NCI-H748 (cell line): ENCODE results near the gene SPR.

Source experiments
- DNase-seq: peaks from one replicate; lab custom pipeline; 2025; ENCODE audit not compliant: unreplicated experiment; lab: John Stamatoyannopoulos, UW

The SPR gene

DNA sequence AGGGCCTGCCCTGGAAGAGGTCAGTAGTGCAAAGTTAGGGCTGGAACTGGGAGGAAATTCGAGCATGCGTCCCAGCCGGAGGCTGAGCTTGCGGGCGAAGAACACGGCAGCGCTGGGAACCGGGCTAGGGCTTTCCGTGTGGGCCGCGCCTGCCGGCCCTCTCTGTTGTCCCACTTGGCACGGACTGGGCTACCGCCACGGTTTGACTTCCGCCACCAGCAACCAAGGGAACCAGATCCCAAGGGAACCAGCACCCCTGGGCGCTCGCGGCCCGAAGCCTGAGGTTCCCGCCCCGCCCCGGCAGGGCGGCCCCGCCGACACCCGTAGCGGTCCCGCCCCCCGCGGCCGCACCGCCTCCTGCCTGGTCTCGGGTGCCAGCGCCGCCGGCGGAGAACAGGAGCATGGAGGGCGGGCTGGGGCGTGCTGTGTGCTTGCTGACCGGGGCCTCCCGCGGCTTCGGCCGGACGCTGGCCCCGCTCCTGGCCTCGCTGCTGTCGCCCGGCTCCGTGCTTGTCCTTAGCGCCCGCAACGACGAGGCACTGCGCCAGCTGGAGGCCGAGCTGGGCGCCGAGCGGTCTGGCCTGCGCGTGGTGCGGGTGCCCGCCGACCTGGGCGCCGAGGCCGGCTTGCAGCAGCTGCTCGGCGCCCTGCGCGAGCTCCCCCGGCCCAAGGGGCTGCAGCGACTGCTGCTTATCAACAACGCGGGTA, at the start of gene SPR:
Gene SPR, plus strand, starts transcription at position 377 of the 708 bp plus-strand sequence. Its CDS starts 25 bp downstream, at position 402.
- DNase-seq: peak; percentile 59

DNA sequence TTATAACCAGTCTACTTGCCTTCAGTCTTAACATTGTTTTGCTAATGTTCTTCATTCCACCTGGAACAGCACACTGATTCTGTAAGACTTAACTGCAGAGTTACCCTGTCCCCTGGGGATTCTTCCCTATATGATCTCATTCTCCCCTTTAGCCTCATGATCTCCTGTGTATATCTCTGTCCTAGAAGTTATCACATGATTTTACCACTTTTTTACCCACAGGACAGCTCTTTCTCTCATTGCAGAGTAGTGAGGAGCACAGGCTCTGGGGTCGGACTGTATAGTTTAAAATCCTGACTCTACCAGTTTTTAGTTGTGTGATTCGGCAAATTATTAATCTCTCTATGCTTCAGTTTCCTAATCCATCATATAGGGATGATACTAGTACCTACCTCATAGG, 47.1 kb upstream of the SPR start:
- DNase-seq: no peak

DNA sequence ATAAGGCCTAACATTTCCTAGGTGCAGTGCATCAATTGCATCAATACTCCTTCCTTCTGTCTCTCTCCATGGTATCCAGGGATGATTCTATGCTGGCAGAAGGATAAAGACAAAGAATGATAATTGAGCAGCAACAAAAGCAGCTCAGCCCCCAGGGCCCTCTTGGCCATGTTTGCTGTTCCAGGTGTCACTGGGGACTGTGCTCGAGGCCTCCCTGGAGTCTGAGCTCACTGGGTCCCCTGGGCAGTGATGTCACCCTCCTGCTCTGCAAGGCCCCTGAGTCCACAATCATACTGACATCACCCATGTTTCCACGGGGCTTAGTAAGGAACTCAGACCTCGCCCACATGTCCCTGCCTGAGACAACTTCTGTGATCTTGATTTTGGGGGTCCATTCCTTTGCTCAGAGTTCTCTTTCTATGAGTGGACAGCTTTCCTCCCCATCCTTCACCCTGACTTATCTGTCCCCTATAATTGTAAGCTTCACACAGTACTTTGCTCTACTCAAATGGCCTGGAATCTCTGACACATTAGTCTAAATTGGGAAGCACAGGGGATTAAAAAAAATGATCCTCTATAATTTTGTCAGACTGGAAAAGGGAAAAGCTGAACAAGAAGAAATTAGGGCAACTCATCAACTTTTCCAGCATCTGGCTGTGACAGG, 45.6 kb upstream of the SPR start:
- DNase-seq: no peak

DNA sequence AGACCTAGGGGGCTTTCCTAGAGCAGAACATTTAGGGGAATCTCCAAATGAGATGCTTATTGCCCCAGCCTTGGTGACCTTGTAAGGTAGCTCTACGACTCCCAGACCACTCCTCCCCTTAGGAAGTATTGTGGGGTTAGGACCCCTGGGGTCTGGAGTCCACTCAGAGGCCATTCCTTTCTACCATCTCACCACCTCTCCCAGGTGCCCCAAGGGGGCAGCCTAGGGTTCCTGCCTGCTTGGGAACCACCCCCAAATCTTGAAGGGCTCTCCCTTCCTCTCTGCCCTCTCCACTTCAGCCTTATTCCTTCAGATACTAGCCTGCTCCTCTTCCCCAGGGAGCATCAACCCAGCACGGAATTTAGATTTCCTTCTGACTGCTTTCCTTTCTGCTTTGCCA, 43.9 kb upstream of the SPR start:
- no peak for DNase-seq

DNA sequence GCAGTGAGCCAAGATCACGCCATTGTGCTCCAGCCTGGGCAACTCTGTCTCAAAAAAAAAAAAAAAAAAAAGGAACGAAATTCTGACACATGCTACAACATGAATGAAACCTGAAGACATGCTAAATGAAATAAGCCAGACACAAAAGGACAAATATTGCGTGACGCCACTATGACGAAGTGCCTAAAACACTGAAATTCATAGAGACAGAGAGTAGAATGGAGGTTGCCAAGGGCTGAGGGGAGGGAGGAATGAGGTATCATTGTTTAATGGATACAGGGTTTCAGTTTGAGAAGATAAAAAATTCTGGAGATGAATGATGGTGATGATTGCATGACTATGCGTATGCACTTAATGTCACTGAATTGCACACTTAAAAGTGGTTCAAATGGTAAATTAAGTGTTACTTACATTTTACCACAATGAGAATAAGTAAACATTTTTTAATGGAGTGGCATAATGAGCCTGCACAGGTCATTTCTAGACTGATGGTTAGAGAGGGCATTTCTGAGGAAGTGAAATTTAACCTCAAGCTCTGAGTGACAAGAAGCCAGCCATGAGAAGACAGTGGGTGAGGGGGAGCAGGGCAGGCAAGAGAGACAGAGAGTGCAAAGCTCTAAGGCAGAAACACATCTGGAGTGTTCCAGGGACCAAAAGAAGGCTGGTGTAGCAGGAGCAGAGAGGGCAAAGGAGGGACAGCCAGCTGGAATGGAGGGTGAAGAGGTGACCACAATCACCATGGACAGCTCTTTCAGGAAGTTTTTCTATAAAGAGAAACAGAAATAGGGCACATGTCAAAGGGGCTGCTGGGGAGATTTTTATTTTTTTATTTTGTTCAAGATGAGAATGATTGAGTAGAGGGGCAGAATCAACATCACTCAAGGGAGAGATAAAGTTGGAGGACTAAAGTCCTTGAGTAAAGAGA, 40.8 kb upstream of the SPR start:
- DNase-seq: no peak

DNA sequence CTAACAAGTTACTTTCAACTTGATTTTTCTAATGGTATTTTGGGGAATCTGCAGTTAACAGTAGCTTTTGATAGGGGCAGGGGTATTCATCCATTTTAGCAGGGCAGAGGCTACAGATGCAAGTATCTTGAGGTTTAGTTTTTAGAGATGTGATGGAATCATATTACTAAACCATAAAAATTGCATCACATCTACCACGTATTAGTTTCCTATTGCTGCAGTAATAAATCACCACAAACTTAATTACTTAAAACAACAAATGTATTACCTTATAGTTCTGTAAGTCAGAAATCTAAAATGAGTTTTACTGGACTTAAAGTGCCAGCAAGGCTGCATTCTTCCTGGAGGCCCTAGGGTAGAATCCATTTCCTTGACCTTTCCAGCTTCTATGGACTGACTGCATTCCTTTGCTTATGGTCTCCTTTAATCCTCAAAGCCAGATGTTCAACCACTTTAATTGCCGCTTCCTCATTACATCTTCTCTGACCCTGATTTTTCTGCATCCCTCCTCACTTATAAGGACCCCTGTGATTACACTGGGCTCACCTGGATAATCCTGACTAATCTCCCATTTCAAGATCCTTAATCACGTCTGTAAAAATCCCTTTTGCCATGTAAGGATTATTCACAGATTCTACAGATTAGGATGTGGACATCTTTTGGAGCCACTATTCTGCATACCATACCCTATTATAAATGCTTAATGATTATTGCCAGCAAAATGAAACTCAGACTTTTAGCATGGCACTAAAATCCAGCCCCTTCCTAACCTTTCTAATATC, 39.5 kb upstream of the SPR start:
- DNase-seq: no peak

DNA sequence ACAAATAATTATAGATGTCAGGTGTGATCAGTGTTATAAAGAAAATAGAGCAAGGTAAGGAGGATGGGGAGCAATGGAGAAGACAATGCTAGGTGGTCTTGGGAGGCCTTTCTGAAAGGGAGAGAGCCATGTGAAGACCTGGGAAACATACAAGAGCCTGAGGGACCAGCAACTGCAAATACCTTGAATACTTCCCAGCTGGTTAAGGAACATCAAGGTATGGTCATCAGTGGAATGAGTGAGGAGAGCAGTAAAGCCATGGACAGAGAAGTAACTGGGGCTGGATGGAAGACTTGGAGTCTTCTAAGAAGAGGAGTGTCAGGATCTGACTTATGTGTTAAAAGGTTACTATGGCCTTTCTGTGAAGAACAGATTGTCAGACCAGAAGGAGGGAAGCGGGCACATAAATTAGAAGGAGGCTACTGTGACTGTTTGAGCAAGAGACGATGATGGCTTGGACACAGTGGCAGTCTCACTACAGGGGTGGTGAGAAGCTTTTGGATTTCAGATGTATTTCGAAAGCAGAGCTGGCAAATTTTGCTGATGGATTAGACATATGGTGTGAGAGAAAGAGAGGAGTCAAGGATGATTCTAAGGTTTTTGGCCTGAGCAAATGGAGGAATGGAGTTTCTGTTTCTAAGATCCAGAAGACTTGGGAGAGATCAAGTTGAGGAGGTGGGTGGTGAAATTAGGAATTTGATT, 38.6 kb upstream of the SPR start:
- DNase-seq: no peak

DNA sequence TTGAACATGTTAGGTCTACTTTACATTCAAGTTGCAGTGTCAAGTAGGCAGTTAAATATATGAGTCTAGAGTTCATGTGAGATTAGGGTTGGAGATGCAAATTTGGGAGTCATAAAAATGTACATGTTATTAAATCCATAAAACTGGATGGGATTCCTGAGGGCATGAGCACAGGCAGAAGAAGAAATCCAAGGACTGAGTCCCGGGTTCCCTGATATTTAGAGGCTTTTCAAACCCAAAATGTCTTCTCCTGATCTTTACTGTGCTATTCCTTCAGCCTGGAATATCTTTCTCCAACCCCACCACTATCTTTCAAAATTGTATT, 38.1 kb upstream of the SPR start:
- no peak for DNase-seq

DNA sequence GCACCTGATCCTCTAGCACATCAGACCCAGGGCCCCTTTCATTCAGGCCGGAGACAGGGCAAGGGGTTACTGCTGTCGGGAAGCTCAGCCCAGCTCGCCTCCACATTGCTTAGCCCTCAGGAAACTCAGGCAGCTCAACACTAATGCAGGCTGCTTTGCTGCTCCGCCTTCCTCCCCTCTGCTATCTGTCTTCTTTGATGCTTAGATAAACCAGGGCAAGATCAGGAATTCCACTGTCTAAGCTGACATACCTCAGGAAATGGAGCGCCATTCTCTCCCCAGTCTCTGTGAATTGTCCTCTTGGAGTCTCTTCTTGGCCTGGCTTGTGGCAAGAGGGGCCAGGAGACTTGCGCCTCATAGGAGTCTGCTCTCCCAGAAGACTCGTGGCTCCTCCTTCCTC, 35.9 kb upstream of the SPR start:
- no peak for DNase-seq

DNA sequence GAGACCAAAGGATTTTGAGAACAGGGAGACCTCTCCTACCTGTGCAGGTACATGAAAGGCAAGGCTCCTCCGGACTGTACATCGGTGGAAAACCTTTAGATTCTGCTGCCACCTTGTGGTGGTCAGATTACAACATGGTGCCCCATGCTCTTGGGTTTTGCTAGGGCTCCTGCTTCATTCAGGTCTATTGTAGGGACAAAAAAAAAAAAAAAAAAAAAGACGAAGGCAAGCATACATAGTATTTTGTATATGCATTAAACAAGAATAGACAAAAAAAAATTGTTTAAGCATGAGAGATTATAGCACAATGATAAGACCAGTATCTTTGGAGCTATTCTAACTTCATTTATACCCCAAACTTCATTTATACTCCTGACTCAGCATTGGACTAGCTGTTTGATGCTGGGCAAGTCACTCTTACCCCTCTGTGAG, 27.4 kb upstream of the SPR start:
- peak; percentile 79 for DNase-seq

DNA sequence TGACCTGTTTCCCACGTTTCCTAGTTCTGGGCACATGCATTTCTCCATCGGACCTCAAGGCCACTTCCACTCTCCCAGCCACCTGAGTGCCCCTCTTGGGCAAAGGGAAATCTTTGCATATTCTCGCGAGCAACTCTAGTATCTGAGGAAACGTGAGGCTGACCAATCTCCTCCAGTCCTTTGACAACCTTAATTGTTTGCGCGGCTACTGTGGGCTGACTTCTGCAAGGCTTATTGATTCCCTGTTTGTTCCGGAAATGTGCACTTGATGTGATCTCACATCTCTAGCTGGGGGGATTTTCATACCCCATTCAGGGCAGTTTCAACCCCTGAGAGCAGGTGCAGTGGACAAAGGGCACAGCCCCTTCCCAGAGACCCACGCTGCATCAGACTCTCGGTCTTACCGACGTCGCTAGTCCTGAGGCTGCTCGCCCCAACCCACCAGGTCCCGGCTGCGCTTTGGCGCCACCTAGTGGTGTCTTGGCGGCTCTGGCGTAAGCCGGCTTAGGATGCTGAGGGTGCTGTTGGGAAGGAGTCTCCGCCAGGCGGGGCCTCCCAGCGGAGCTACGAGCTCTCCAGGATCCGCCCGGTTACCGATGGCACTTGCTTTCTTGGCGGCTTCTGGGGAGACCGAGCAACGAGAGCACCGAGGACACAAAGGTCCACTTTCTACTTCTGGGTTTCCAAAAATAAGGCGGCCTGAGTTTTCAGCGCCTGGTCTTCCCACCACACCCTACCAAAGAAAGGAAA, 24.8 kb upstream of the SPR start:
- DNase-seq: peak; percentile 84

DNA sequence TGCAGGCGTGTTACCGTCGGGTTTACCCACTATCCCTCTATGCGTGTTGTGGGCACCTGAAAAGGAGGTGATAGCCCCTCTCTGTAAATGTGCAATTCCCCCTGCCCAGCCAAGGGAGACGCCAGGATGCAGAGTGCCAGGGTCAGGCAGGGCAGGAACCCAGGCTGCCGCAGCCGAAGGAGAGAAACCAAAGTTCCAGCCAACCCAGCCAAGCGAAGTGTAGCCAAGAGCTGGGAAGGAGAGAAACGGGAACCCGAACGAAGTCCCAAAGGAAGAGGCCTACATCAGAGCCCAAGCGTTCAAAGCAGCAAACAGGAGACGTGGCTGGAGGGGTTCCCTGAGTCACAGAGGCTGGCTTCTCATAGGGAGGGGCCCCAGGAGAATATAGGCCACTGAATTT, 24.2 kb upstream of the SPR start:
- no peak for DNase-seq

DNA sequence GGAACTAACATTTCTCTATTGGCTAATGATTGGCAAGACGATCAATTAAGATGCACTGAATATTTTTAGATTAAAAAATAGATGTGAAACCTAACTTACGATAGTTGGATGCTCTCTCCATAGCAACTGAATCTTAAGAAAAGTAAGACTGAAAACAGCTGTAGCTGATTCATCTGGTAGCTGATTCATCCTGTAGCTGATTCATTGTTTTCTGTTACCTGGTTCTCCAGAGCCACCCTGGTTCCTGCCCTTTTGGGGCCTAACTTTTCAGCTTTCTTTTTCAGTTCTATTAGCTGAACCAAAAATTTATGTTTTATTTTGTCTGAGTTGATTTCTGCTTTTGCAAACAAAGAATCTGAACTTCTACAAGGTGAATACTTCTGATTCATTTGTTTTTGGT, 22.7 kb upstream of the SPR start:
- no peak for DNase-seq

DNA sequence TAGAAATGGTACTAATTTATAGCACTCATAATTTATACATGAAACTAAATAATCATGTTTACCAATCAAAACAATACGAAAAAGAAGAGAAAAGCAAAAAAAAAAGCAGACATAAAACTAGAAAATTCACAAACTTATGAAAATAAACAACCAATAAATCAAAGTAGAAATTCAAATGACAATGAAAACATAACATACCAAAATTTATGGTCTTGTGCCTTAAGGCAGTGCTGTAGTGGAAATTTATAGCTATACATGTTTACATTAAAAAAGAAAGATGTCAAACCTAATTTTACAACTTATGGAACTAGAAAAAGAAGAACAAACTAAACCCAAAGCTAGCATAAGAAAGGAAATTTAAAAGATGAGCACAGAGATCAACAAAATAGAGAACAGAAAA, 16.1 kb upstream of the SPR start:
- DNase-seq: no peak

DNA sequence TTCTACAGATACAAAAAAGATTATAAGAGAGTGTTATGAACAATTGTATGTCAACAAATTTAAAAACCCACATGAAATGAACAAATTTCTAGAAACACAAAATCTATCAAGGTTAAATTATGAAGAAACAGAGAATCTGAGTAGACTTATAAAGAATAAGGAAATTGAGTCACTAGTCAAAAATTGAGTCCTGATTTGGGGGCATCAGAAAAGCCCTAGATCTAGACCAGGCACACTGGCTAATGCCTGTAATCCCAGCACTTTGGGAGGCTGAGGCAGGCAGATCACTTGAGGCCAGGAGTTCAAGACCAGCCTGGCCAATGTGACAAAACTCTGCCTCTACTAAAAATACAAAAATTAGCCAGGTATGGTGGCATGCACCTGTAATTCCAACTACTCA, 15.3 kb upstream of the SPR start:
- no peak for DNase-seq

DNA sequence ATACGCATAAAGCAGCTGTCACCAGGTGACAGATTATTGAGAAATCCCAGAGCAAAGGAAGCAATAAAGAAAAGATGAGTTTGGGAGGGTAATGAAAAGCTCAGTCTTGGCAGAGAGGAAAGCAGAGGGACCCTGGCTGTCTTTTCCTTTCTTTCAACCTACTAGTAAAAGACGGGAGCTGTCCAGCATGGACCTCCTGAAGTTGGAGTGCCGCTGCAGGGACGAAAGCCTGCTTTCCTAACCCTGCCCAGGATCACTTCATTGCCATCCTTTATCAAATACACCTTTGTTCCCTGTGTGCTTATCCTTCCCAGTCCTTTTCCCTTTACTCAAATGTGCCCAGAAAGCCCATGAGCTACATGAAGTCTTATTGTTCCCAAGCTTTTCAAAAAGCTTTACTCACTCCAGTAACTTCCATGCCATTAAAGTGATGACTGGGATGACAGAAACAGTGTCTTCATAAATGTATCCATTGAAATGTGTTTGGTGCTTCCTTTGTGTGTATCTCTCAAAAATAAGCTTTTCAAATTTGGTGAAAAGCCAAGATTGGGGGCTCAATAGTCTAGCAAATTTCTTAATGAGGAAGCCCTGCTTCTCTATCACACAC, 3.7 kb upstream of the SPR start:
- no peak for DNase-seq

DNA sequence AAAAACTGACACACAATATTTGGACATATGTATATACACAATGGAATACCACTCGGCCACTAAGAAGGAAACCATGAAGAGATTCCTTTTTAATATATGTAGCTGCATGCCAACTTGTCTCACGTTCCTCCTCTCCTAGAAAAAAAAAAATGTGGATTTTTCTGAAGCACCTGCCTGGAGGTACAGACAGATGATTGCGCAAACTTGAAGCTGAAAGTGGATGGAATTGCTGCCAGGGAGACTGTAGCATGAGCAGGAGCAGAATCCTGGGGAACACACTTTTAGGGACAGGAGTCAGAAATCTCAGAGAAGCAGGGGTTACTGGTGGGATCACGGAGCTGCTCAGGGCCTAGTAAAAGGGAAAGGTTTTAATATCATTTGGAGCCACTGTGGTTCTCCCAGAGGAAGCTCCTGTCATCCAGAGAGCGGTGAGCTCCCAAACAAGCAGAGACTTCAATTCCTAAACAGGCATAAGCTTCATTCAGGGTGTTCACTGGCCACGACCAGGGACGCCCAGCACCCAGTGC, 640 bp upstream of the SPR start:
- DNase-seq: no peak

DNA sequence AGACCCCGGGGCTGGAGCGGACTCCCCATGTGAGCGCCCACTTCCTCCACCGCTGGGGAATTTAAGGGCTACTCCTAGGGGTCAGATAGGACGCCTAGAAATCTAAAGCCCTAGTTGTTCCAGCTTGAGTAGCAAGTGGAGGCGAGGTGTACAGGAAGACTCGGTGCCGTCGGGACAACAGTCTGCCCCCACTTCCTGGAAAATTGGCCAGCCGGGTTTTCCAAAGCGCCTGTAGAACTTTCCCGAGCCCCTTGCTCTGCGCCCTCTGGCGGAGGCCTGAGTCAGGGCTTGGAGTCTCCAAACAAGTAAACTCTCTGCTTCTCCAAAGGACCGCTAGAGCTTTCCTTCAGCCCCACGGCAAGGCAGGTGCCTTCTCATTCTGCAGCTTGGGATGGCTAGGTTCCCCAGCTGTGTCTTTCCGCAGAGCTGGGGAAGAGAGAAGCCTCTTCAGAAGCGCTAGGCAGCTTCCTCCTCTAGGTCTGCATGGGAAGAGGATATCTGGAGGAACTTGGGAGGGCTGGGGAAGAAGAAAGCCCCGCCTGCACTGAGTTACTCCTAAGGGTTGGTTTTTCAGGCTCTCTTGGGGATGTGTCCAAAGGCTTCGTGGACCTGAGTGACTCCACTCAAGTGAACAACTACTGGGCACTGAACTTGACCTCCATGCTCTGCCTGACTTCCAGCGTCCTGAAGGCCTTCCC, 681 bp downstream of the SPR start:
- DNase-seq: peak; percentile 83
